Hepatocyte (in vitro differentiated cells): ENCODE measurements around the gene KRTAP10-8. TPM values are rescaled to one million over a fixed set of nuclear protein-coding genes. Genes with fewer than 3 reads are reported as not detected.

Experiments
- DNase-seq: peaks from one replicate; pipeline ENCODE4 v3.0.0-alpha.2; 2016; ENCODE audit warnings: low spot score
- H2AFZ ChIP-seq: fragments of 200-600 bp; sonication (generic); 2 replicates; pipeline ENCODE4 v1.6.0; 2016; ENCODE audit warnings: antibody characterized with exemption, mild to moderate bottlenecking
- H3K27ac ChIP-seq: fragments of 200-600 bp; sonication (generic); 2 replicates; pipeline ENCODE4 v1.5.1; 2016; ENCODE audit warnings: mild to moderate bottlenecking
- H3K27me3 ChIP-seq: fragments of 200-600 bp; sonication (generic); 2 replicates; pipeline ENCODE4 v1.6.1; 2016
- H3K36me3 ChIP-seq: fragments of 200-600 bp; sonication (generic); replicated peaks from 2 replicates; pipeline ENCODE4 v1.5.1; 2016; ENCODE audit warnings: low read depth; ENCODE audit not compliant: insufficient read depth
- H3K4me1 ChIP-seq: fragments of 200-600 bp; sonication (generic); 2 replicates; pipeline ENCODE4 v1.5.1; 2016; ENCODE audit warnings: mild to moderate bottlenecking, moderate library complexity; ENCODE audit not compliant: insufficient read depth
- H3K4me2 ChIP-seq: fragments of 200-600 bp; sonication (generic); 2 replicates; pipeline ENCODE4 v1.6.0; 2016
- H3K4me3 ChIP-seq: fragments of 200-600 bp; sonication (generic); 2 replicates; pipeline ENCODE4 v1.5.1; 2016; ENCODE audit warnings: mild to moderate bottlenecking
- H3K79me2 ChIP-seq: fragments of 200-600 bp; sonication (generic); 2 replicates; pipeline ENCODE4 v1.6.0; 2017; ENCODE audit warnings: mild to moderate bottlenecking
- H3K9me2 ChIP-seq: fragments of 200-600 bp; sonication (generic); replicated peaks from 2 replicates; pipeline ENCODE4 v1.6.0; 2017; ENCODE audit warnings: mild to moderate bottlenecking; ENCODE audit not compliant: insufficient read depth
- H3K9me3 ChIP-seq: fragments of 200-600 bp; sonication (generic); 2 replicates; pipeline ENCODE4 v1.5.1; 2016; ENCODE audit warnings: low read depth, mild to moderate bottlenecking
- H4K20me1 ChIP-seq: fragments of 200-600 bp; sonication (generic); 2 replicates; pipeline ENCODE4 v1.6.0; 2016; ENCODE audit warnings: mild to moderate bottlenecking; ENCODE audit not compliant: insufficient read depth, poor library complexity, severe bottlenecking
- EZH2 ChIP-seq: fragments of 200-600 bp; sonication (generic); IDR thresholded peaks from 2 replicates; pipeline ENCODE4 v1.6.1; 2016; ENCODE audit warnings: antibody characterized with exemption, mild to moderate bottlenecking, borderline replicate concordance
- EZH2phosphoT487 ChIP-seq: fragments of 200-600 bp; sonication (generic); IDR thresholded peaks from one replicate; pipeline ENCODE4 v1.6.1; 2018; ENCODE audit warnings: antibody characterized with exemption, mild to moderate bottlenecking, low read depth, moderate library complexity; ENCODE audit not compliant: unreplicated experiment, severe bottlenecking
- WGBS: methylation state at CpG from one replicate; pipeline ENCODE4 v1.1.6; 2016; ENCODE audit warnings: low lambda C conversion rate; ENCODE audit errors: missing lambda C conversion rate; 5-methylcytosine and 5-hydroxymethylcytosine counted together
- polyA plus RNA-seq: library from polyadenylated mRNA; unstranded; fragments of >200 nt; fragmentation: Nextera tagmentation; extraction: Ambion mirVana; gene quantifications from 2 replicates; pipeline ENCODE4 v1.2.1, GENCODE V29; 2016
- total RNA-seq: library from RNA; depleted of rRNA; stranded (reverse); fragments of >200 nt; gene quantifications from 2 replicates; pipeline ENCODE4 v1.2.3, GENCODE V29; 2014
- TF ChIP-seq, protein P1 (sequence below): fragments of 200-600 bp; sonication (generic); IDR thresholded peaks from 2 replicates; pipeline ENCODE4 v1.5.1; 2016; ENCODE audit warnings: antibody characterized with exemption, mild to moderate bottlenecking; ENCODE audit not compliant: poor library complexity

The KRTAP10-8 gene
- total and polyA plus RNA-seq, 2 experiments from 2014 or later: not detected

DNA sequence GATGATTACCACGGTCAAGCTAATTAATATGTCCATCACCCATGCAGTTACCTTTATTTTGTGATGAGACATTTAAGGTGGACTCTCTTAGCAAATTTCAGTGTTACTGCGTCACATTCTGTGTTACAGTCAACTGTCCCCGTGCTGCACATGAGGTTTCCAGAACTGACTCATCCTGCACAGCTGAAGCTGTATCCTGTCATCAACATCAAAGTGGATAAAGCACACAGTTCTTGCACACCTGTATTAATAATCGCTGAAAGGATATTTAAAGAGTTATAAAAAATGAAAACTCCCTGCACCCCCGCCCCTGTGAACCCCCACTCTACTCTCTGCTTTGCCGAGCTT lies 28.1 kb upstream of the KRTAP10-8 start:
- TF ChIP-seq EZH2: no peak
- no peak for TF ChIP-seq EZH2phosphoT487
- TF ChIP-seq, protein P1, sequence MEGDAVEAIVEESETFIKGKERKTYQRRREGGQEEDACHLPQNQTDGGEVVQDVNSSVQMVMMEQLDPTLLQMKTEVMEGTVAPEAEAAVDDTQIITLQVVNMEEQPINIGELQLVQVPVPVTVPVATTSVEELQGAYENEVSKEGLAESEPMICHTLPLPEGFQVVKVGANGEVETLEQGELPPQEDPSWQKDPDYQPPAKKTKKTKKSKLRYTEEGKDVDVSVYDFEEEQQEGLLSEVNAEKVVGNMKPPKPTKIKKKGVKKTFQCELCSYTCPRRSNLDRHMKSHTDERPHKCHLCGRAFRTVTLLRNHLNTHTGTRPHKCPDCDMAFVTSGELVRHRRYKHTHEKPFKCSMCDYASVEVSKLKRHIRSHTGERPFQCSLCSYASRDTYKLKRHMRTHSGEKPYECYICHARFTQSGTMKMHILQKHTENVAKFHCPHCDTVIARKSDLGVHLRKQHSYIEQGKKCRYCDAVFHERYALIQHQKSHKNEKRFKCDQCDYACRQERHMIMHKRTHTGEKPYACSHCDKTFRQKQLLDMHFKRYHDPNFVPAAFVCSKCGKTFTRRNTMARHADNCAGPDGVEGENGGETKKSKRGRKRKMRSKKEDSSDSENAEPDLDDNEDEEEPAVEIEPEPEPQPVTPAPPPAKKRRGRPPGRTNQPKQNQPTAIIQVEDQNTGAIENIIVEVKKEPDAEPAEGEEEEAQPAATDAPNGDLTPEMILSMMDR: no peak
- Histone ChIP-seq H4K20me1 (no peaks in the 10 kb centered on the region), H3K27me3 (peaks cover 4% of the 10 kb centered on the region), H3K27ac (no peak overlapping the region), H3K79me2 (no peaks in the 10 kb centered on the region), H3K9me2 (no peaks in the 10 kb centered on the region), H3K4me2 (no peak overlapping the region), H3K4me1 (no peaks in the 10 kb centered on the region), H2AFZ (no peak overlapping the region), H3K4me3 (no peak overlapping the region), H3K9me3 (no peaks in the 10 kb centered on the region), H3K36me3 (no peaks in the 10 kb centered on the region)
- no peak for DNase-seq
- 75% methylated on average over 6 of the region's 6 CpGs for WGBS

DNA sequence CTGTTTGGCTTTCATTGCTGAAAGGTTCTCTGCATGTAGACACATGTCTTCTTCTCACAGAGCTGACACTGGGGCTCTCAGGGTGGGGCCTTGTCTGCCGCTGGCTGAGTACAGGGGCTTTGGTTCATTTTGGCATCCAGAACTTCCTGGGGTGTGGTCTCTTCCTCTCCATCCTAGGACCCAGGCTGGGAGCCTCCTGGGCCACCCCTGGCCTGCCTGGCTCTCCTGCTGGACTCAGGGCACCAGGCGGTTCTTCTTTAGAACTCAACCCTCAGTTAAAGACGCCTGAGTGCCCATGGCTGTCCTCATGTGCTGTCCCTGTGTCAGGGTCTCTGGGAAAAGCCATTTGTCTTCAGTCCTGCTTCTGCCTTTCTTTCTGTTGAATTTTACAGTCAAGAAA lies 26.0 kb upstream of the KRTAP10-8 start:
- Histone ChIP-seq H3K9me3 (no peaks in the 10 kb centered on the region), H3K4me1 (no peaks in the 10 kb centered on the region), H3K4me2 (no peak overlapping the region), H4K20me1 (no peaks in the 10 kb centered on the region), H3K27me3 (peaks cover 4% of the 10 kb centered on the region), H3K79me2 (no peaks in the 10 kb centered on the region), H3K9me2 (no peaks in the 10 kb centered on the region), H3K4me3 (no peak overlapping the region), H3K27ac (no peak overlapping the region), H3K36me3 (no peaks in the 10 kb centered on the region), H2AFZ (no peak overlapping the region)
- TF ChIP-seq, protein P1: no peak
- TF ChIP-seq EZH2phosphoT487 (no peak), EZH2 (no peak)
- WGBS: 90% methylated on average over 3 of the region's 3 CpGs
- DNase-seq: no peak

GRCh38 chr21:44589094-44589493 lies 22.8 kb upstream of the KRTAP10-8 start:
- no peak overlapping the region for H3K27ac ChIP-seq
- H4K20me1 ChIP-seq: no peaks in the 10 kb centered on the region
- H3K4me3 ChIP-seq: no peak overlapping the region
- H3K36me3 ChIP-seq: no peaks in the 10 kb centered on the region
- WGBS: 100% methylated on average over 2 of the region's 2 CpGs
- H3K79me2 ChIP-seq: no peaks in the 10 kb centered on the region
- H3K27me3 ChIP-seq: peaks cover 4% of the 10 kb centered on the region
- no peak overlapping the region for H3K4me2 ChIP-seq
- no peak for TF ChIP-seq EZH2phosphoT487
- TF ChIP-seq, protein P1: no peak
- no peak for TF ChIP-seq EZH2
- H3K4me1 ChIP-seq: peaks cover 7% of the 10 kb centered on the region
- no peaks in the 10 kb centered on the region for H3K9me2 ChIP-seq
- no peak for DNase-seq
- no peak overlapping the region for H2AFZ ChIP-seq
- no peaks in the 10 kb centered on the region for H3K9me3 ChIP-seq
